Erythroblast (primary cell): ENCODE measurements around the gene DPP10.

Source experiments
- DNase-seq, 2 experiments: peaks; one replicate each; lab custom pipeline; 2025; lab: John Stamatoyannopoulos, UW
- GATA1 ChIP-seq: IDR thresholded peaks from 2 replicates; pipeline ENCODE4 v1.6.1; 2011; ENCODE audit warnings: low read depth, mild to moderate bottlenecking, control low read depth, low read length, moderate library complexity
- POLR2A ChIP-seq: IDR thresholded peaks from 2 replicates; pipeline ENCODE4 v1.6.1; 2011; ENCODE audit warnings: mild to moderate bottlenecking, low read length

Gene DPP10

GRCh38 chr2:115122701-115123100 lies 680.3 kb downstream of the DPP10 start:
- no peak for DNase-seq
- TF ChIP-seq POLR2A: no peak
- no peak for TF ChIP-seq GATA1

- TF ChIP-seq POLR2A: no peak
- no peak for TF ChIP-seq GATA1
- no peak for DNase-seq
Measured at GRCh38 chr2:115124817-115125216, 682.4 kb downstream of the DPP10 start.

- TF ChIP-seq GATA1 (no peak), POLR2A (no peak)
- no peak for DNase-seq
Measured at GRCh38 chr2:115129536-115129935, 687.1 kb downstream of the DPP10 start.

- DNase-seq: no peak
- TF ChIP-seq GATA1 (no peak), POLR2A (no peak)
Measured at GRCh38 chr2:115160531-115161080, 718.2 kb downstream of the DPP10 start.

- DNase-seq: no peak
- TF ChIP-seq POLR2A (no peak), GATA1 (no peak)
Measured at GRCh38 chr2:115161081-115161770, 718.8 kb downstream of the DPP10 start.

- DNase-seq: no peak
- TF ChIP-seq GATA1 (no peak), POLR2A (no peak)
Measured at GRCh38 chr2:115161771-115162493, 719.5 kb downstream of the DPP10 start.

- TF ChIP-seq GATA1 (no peak), POLR2A (no peak)
- DNase-seq: no peak
Measured at GRCh38 chr2:115162494-115163293, 720.3 kb downstream of the DPP10 start.

- TF ChIP-seq GATA1 (no peak), POLR2A (no peak)
- no peak for DNase-seq
Measured at GRCh38 chr2:115163572-115163971, 721.1 kb downstream of the DPP10 start.

GRCh38 chr2:115165529-115166109 lies 723.2 kb downstream of the DPP10 start:
- DNase-seq: peak; percentile 22 to 47
- TF ChIP-seq GATA1 (no peak), POLR2A (no peak)

- TF ChIP-seq POLR2A (no peak), GATA1 (no peak)
- DNase-seq: no peak
Measured at GRCh38 chr2:115168457-115168856, 726.0 kb downstream of the DPP10 start.

- no peak for DNase-seq
- TF ChIP-seq GATA1 (no peak), POLR2A (no peak)
Measured at GRCh38 chr2:115169814-115170213, 727.4 kb downstream of the DPP10 start.

- no peak for TF ChIP-seq POLR2A
- TF ChIP-seq GATA1: no peak
- peak in 1 of 2 experiments; percentile 15 for DNase-seq
Measured at GRCh38 chr2:115171751-115172150, 729.3 kb downstream of the DPP10 start.

- TF ChIP-seq GATA1 (no peak), POLR2A (no peak)
- no peak for DNase-seq
Measured at GRCh38 chr2:115174651-115175050, 732.2 kb downstream of the DPP10 start.
